ENCODE data around the gene SLC38A8.

- no peak for TF ChIP-seq CTCF (IDR thresholded peaks at IDR 0.05)
- no peak for TF ChIP-seq POLR2A (IDR thresholded peaks at IDR 0.05)
Observed at GRCh38 chr16:84029297-84030047, 13.1 kb downstream of the SLC38A8 start.
